KMS-11 (cell line): ENCODE results near the gene RBM24.

Experiments
- H2AFZ ChIP-seq: fragments of 200-600 bp; sonication (generic); 2 replicates; pipeline ENCODE4 v1.6.1; 2016; ENCODE audit warnings: antibody characterized with exemption, mixed run types, low read depth
- H3K27ac ChIP-seq: fragments of 200-600 bp; sonication (generic); 2 replicates; pipeline ENCODE4 v1.6.1; 2016; ENCODE audit warnings: mild to moderate bottlenecking, mixed run types
- H3K27me3 ChIP-seq: fragments of 200-600 bp; sonication (generic); 2 replicates; pipeline ENCODE4 v1.6.1; 2017; ENCODE audit warnings: mild to moderate bottlenecking, low read depth, mixed run types, moderate library complexity; ENCODE audit not compliant: insufficient read depth
- H3K36me3 ChIP-seq: fragments of 200-600 bp; sonication (generic); 2 replicates; pipeline ENCODE4 v1.6.1; 2017; ENCODE audit warnings: mild to moderate bottlenecking, mixed run types; ENCODE audit not compliant: insufficient read depth
- H3K4me1 ChIP-seq: fragments of 200-600 bp; sonication (generic); 2 replicates; pipeline ENCODE4 v1.6.1; 2016; ENCODE audit warnings: mild to moderate bottlenecking, low read depth, mixed run types; ENCODE audit not compliant: poor library complexity, severe bottlenecking
- H3K4me2 ChIP-seq: fragments of 200-600 bp; sonication (generic); 2 replicates; pipeline ENCODE4 v1.7.0; 2016; ENCODE audit warnings: mild to moderate bottlenecking, mixed run types
- H3K4me3 ChIP-seq: fragments of 200-600 bp; sonication (generic); IDR thresholded peaks from 2 replicates; pipeline ENCODE4 v1.6.1; 2017; ENCODE audit warnings: low read depth, low read length, mixed read lengths; ENCODE audit not compliant: insufficient read depth
- H3K79me2 ChIP-seq: fragments of 200-600 bp; sonication (generic); 2 replicates; pipeline ENCODE4 v1.6.1; 2016; ENCODE audit warnings: low read depth, mixed run types; ENCODE audit not compliant: insufficient read depth
- H3K9ac ChIP-seq: fragments of 200-600 bp; sonication (generic); 2 replicates; pipeline ENCODE4 v1.6.1; 2016; ENCODE audit warnings: mild to moderate bottlenecking, mixed run types
- H4K20me1 ChIP-seq: fragments of 200-600 bp; sonication (generic); 2 replicates; pipeline ENCODE4 v1.6.1; 2016; ENCODE audit warnings: mild to moderate bottlenecking, mixed run types; ENCODE audit not compliant: insufficient read depth
- CTCF ChIP-seq: fragments of 200-600 bp; sonication (generic); conservative IDR thresholded peaks from 2 replicates; pipeline ENCODE4 v1.6.1; 2017; ENCODE audit warnings: low read depth, mild to moderate bottlenecking, antibody characterized with exemption, low read length, moderate library complexity, mixed read lengths

Gene RBM24

GRCh38 chr6:17281100-17281496 is at the start of gene RBM24:
RBM24 (plus strand) TSS chr6:17281361; CDS start chr6:17281582, 221 bp downstream.
- Histone ChIP-seq H4K20me1 (no peaks in the 10 kb centered on the region), H3K27ac (no peak within 1 kb of the TSS), H3K27me3 (no peaks in the 10 kb centered on the region), H3K4me1 (peaks cover 8% of the 10 kb centered on the region), H3K79me2 (no peaks in the 10 kb centered on the region), H3K9ac (no peak within 1 kb of the TSS), H2AFZ (peak within 1 kb of the TSS; percentile 44), H3K36me3 (no peaks in the 10 kb centered on the region), H3K4me3 (no peak within 1 kb of the TSS), H3K4me2 (0 out of 2 replicates have a peak within 1 kb of the TSS, but pooled peaks have one; percentile 21)
- no peak for TF ChIP-seq CTCF

- no peaks in the 10 kb centered on the region for H3K27me3 ChIP-seq
- no peaks in the 10 kb centered on the region for H3K36me3 ChIP-seq
- no peaks in the 10 kb centered on the region for H3K79me2 ChIP-seq
- H4K20me1 ChIP-seq: no peaks in the 10 kb centered on the region
- no peak overlapping the region for H3K9ac ChIP-seq
- H3K4me2 ChIP-seq: no peak overlapping the region
- no peak overlapping the region for H3K27ac ChIP-seq
- TF ChIP-seq CTCF: no peak
- no peak overlapping the region for H3K4me3 ChIP-seq
- no peak overlapping the region for H2AFZ ChIP-seq
- no peaks in the 10 kb centered on the region for H3K4me1 ChIP-seq
Measured at GRCh38 chr6:17233531-17233930, 47.6 kb upstream of the RBM24 start.

- Histone ChIP-seq H4K20me1 (no peaks in the 10 kb centered on the region), H3K9ac (no peak overlapping the region), H3K27me3 (no peaks in the 10 kb centered on the region), H3K36me3 (no peaks in the 10 kb centered on the region), H3K4me1 (no peaks in the 10 kb centered on the region), H3K27ac (no peak overlapping the region), H3K4me3 (no peak overlapping the region), H3K4me2 (no peak overlapping the region), H3K79me2 (no peaks in the 10 kb centered on the region), H2AFZ (no peak overlapping the region)
- no peak for TF ChIP-seq CTCF
Measured at GRCh38 chr6:17237246-17237645, 43.9 kb upstream of the RBM24 start.

GRCh38 chr6:17239260-17239659 is 41.9 kb upstream of the RBM24 start:
- H3K27me3 ChIP-seq: no peaks in the 10 kb centered on the region
- no peak overlapping the region for H3K9ac ChIP-seq
- H3K4me1 ChIP-seq: no peaks in the 10 kb centered on the region
- no peak overlapping the region for H2AFZ ChIP-seq
- no peaks in the 10 kb centered on the region for H3K36me3 ChIP-seq
- no peak overlapping the region for H3K27ac ChIP-seq
- H3K79me2 ChIP-seq: no peaks in the 10 kb centered on the region
- H3K4me3 ChIP-seq: no peak overlapping the region
- H4K20me1 ChIP-seq: no peaks in the 10 kb centered on the region
- H3K4me2 ChIP-seq: no peak overlapping the region
- no peak for TF ChIP-seq CTCF
